ENCODE results near the gene UTP18.
"Not testable (repeated sequence)": the region's sequence is repeated elsewhere in the genome, so short reads cannot be mapped to it uniquely, and the experiment has no call there.

UTP18 gene

DNA sequence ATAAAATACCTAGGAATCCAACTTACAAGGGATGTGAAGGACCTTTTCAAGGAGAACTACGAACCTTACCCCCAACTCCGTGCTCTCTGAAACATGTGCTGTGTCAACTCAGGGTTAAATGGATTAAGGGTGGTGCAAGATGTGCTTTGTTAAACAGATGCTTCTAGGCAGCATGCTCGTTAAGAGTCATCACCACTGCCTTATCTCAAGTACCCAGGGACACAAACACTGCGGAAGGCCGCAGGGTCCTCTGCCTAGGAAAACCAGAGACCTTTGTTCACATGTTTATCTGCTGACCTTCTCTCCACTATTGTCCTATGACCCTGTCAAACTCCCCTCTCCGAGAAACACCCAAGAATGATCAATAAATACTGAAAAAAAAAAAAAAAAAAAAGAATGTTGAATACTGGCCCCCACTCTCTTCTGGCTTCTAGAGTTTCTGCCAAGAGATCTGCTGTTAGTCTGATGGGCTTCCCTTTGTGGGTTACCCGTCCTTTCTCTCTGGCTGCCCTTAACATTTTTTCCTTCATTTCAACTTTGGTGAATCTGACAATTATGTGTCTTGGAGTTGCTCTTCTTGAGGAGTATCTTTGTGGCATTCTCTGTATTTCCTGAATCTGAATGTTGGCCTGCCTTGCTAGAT, 70.6 kb downstream of the UTP18 start:
- not testable (repeated sequence) for DNase-seq (ENCODE audit: low spot score)

DNA sequence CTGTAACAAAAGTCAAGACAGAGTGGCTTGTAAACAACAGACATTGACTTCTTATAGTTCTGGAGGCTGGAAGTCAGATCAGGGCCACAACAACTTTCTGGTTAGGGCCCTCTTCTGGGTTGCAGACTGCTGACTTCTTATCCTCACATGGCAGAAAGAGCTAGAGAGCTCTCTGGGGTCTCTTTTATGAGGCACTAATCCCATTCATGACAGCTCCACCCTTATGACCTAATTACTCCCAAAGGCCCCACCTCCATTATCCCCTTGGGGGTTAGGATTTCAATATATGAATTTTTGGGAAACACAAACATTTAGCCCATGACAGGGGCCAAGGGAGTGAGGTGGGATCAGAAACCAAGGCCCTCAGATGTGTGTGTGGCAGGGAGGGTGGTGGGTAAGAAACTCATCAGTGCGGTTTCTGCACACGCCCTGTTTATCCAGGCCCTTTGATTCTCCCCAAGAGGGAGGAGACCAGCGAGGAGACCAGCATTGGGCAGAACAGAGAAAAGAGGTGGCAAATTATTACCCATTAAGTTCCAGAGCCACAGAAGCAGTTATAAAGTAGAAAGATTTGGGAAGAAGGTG, 74.8 kb downstream of the UTP18 start:
- no peak for DNase-seq (ENCODE audit: low spot score)

DNA sequence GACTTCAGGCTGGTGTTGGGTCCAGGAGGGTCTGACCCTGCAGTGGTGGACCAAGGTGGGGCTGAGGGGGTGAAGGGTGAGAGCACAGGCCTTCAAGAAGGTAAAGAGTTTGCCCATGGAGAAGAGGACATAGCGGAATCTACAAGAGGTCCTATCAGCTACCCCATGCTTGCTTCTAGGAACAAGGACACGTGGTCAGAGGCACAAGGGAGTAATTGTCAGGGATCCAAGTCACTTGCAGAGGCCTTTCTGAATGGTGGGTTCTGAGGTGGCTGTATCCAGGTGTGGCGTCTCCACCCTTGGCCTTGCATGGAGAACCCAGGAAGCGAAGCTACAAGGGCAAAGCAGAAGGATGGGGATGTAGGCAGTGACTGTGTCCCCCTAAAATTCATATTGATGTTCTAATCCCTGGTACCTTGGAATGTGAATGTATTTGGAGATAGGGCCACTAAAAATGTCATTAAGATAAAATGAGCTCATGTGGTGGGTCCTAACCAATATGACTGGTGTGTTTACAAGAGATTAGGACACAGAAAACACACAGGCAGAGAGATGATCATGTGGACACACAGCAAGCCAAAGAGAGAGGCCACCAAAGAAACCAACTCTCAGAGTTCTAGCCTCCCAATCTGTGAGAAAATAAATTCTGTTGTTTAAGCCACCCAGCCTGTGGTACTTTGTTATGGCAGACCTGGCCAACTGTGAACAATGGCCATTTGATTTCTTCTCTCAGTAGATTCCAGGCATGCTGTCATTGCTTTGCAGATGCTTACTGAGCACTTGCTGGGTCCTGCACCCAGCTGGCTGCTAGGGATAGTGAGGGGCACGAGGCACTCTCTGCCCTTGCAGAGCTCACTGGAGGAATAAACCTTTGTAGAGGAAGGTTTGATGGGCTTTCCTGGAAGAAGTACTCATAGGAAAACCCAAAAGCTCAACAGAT, 75.8 kb downstream of the UTP18 start:
- peak; percentile 83 for DNase-seq (ENCODE audit: low spot score)

DNA sequence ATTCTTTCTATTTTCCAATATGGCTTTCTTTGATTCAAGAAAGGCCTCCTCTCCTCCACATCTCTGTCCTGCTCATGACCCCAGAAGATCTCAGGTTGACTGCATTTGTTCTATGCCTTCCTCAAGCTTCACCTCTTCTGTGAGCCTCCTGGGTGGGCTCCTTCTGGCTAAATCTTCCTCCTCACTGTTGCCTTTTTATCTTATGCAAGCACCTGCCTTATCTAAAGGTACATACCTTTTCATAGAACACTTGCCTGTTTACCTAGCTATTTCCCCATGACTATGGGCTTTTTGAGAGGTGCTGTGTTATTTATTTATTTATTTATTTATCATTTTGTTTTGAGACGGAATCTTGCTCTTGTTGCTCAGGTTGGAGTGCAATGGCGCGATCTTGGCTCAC, 81.1 kb downstream of the UTP18 start:
- DNase-seq (ENCODE audit: low spot score), result no peak

DNA sequence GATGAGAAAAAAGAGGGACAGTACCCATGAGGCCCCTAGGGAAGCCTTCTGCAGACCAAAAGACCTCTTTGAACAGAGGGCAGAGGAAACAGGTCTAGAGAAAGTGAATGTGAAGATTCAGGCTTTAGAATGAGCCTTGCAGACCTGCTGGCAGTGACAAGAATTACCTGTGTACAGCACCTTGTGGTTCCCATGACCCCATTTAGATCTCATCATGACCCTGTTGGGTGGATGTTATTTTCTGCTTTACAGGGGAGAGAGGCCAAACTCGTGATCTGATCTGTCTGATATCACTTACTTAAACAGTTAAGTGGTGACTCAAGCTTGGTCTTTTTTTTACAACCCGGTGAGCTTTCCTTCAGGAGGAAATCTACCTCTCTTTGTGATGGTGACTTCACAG, 81.9 kb downstream of the UTP18 start:
- DNase-seq (ENCODE audit: low spot score), result no peak

DNA sequence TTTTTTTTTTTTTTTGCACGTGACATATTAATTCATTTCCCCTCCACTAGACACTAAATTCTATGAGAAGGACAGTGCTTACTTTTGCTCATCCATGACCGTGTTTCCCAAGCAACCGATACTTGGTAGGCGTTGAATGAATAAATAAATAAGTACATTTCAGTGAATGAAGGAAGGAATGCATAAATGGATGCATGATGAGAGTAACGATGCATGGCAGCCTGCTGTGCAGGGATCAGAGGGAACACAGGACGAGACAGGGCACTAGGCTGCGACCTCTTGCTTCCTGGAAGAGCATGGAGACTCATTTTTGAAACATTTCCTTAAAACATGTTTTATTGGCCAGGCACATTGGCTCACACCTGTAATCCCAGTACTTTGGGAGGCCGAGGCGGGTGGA, 84.2 kb downstream of the UTP18 start:
- DNase-seq (ENCODE audit: low spot score), result no peak

DNA sequence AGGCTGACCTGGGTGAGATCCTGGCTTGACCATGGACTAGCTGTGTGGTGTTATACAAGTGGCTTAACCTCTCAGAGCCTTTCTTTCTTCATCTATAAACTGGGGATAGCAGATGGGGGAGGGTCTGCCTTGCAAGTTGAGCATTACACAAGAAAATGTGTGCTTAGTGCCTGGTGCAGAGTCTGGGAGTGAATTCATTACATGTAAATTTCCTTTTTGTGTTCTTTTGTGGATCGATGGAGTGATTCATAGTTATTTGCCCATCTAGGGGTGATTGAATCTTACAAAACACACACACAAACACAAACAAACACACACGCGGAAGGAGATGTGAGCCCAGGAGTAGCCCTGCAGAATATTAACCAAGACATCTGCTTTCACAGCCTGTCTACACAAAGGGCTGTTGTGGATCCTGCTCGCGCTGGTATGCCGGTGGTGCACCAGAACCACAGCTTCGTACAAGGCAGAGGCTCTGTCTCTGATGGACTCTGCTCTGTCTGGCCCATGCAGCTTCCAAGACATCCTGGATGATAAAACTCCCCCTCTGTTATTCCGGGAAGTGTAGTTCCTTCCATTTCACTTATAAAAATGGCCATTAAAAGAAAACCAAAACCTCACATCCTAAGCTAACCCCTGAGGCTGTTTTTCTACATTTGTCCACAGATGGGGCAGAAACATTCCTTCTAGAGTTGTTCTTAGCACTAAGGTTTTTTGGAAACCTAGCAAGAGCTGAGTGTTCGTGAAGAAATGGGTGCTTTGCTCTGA, 86.1 kb downstream of the UTP18 start:
- DNase-seq (ENCODE audit: low spot score), result peak; percentile 91

All from globus pallidus (tissue), 1 donor.